ENCODE data around the gene LGR5.

Gene LGR5

DNA sequence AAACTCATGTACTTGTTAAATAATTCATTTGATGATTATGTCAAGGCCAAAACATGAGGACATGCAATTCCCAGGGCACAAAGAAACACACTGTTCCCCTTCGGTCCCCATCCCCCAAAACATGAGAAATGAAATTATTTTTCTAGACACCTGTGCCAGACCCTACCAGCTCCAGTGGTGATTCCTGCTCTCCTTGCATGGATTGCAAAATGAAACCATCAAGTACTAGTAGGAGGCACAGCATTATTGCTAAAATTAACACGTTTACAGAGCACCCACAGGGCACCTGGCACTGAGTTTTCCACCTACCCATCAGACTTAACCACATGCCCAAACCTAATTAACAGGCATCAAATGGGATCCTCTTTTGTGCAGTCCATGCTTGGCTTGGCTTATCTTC lies 147.4 kb downstream of the LGR5 start:
- in situ Hi-C loops (cut with MboI; ENCODE audit: low sequenced_read_pairs), result no loop called here

DNA sequence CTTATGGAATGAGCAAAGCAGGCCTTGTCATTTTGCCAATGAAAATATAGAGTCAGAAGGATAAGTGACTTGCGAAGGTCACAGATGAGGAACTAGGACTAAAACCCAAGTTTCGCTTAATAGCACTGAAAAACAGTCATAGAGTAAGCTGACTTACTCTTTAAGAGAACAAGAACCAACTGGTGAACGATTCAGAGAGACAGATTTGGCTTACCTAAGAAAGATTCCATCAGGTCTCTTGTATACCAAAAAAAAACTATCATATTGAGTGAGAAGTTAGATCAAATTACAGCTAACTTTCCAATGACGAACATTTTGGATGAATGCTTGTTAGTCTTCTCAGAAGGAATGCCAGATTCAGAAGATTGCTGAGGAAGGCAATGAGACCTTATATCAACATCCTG lies 149.9 kb downstream of the LGR5 start:
- in situ Hi-C loops (cut with MboI; ENCODE audit: low sequenced_read_pairs), result no loop called here

DNA sequence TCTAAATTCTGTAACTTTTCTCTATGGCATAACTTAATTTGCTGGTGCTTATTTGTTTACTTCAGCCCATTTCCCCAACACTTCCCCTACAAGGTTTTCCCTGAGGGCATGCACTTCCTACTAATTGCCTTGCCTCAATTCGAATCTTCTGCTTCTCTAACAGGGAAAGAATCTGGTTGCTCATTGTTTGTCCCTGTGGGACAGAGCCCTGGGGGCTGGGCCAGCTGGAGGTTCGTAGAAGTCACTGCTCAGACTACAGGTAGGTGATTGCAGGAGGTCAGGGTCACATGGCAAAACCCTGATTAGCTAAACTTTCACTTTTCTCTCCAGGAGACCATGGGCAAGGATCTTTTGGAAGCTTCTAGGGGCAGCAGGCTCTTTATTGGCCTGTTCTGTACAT lies 152.0 kb downstream of the LGR5 start:
- in situ Hi-C loops (cut with MboI; ENCODE audit: low sequenced_read_pairs), result no loop called here

DNA sequence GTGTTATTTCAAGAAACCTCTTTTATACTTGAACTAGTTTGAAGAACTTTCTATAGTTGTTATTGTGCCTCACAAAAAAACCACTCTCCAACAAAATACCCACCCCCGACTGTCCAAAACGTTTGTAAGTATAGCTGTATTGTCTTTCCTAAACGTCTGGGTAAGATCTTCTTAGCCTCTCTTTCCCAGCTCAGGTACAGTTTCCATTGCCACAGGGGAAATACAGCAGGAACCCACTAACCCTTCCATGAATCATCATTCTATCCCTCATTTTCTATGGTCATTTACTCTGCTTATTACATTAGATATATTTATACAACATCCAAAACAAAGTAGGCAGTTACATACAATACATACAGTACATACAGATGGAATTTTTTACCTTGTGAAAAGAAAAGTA lies 153.2 kb downstream of the LGR5 start:
- in situ Hi-C loops (cut with MboI; ENCODE audit: low sequenced_read_pairs), result no loop called here

DNA sequence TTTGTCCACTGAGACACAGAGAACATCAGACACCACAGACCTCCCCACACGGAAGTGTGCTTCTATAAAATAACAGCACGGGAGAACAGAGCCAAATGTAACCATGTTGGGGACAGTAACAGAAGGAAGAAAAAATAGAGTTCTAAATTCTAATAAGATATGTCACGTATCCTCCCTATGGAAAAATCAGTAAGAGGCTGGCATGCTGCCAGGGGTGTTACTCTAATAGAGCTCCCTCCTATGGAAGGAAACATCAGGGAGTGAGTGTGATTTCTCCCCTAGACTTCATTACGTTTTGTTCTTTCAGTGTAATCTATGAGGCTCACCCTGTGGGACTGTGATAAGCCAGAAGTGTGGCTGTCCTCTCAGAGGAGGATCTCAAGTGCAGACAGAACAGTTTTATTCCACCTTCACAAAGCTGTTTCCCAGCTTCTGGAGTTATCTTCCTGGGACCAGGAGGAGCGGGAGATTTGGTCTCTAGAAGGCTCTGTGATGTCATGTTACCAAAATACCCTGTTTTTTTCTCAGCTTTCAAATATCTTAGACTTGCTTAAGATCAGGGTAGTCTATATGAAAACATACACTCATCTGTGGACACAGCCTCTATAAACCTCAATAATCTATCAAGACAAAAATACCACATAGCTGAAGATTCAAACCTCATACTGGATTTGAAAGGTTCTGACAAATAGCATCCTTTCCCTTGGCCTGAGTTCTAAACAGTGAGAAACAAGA lies 154.8 kb downstream of the LGR5 start:
- in situ Hi-C loops (cut with MboI; ENCODE audit: low sequenced_read_pairs), result no loop called here

DNA sequence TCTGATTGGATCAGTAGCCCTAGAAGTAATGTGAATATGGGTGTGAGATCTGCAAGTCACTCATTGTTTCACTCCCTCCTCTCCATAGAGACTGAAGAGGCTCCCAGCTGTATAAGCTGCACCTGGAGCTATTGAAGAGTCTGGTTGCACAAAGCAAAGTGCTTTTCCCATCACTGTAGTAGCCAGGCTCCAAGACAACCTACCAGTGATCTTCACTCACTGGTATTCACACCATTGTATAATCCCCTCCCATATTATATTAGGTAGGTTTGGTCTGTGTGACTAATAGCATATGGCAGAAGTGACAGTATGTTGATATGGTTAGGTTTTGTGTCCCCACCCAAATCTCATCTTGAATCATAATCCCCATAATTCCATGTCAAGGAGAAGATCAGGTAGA lies 159.6 kb downstream of the LGR5 start:
- in situ Hi-C loops (cut with MboI; ENCODE audit: low sequenced_read_pairs), result no loop called here

DNA sequence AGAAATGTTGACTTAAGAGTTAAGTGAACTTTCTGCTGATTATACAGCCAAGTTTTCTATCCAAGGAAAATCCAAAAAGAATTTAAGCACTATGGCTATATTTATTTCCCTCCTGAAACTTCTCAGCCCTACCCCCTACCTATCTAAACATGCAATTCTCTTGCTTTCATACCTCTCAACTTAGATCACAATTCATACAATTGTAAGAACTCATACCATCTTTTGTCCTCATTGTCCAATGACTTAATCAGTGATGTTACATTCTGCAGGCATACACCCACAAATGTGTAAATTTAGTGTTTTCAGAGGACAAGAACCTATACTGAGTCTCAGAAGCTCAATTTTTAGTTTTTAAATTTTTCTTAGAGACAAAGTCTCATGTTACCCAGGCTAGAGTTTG lies 161.9 kb downstream of the LGR5 start:
- in situ Hi-C loops (cut with MboI; ENCODE audit: low sequenced_read_pairs), result no loop called here

DNA sequence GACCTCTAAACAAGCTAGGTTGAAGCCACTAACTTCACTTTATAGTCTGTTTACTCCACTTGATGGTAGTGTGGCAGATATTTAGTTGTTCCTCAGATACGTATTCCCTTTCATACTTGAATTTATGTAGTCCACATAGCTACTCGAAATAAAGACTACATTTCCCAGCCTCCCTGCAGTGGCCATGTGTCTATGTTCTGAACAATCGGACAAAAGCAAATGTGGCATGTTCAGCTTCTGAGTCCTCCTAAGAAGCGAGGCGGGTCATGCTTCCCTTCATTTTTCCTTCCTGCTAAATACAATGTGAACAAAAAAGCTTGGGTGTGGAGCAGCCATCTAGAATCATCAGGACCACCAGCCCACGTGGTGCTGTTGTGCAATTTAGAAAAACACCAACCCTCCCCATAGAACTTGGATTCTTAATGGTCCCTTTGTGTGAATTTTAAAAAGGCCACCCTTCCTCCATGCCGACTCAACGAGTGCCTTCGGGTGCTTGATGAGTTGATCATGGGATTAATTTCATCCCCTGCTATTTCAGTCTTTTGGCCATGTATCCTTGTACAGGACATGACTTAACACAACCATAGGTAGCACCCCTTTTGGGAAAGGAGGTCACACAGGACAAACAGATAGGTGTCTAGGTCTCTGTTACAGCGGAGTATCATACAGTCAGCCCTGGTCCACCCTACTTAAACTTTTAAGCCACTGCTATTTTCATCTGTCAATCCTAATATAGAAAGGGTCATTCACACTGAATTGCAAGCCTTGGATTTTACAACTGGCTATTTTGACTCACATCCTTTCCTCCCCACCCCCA lies 163.4 kb downstream of the LGR5 start:
- in situ Hi-C loops (cut with MboI; ENCODE audit: low sequenced_read_pairs), result no loop called here

DNA sequence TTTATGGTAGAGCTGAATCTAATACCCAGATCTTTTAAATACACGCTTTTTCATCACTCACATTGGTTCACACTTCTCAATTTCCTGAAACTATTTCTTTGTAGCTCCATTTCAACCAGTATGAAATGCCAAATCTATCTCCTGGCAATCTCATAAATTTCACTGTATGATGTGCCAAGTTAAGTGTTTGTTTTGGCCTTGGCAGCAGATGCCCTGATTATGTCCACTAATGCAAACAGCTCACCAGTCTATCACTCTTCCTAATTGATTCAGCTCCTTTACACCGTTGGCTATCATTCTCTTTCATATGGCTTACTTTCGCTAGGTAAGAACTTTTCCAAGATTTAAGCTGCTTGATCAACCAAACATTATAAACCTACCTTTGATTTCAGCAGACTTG lies 165.4 kb downstream of the LGR5 start:
- in situ Hi-C loops (cut with MboI; ENCODE audit: low sequenced_read_pairs), result no loop called here

DNA sequence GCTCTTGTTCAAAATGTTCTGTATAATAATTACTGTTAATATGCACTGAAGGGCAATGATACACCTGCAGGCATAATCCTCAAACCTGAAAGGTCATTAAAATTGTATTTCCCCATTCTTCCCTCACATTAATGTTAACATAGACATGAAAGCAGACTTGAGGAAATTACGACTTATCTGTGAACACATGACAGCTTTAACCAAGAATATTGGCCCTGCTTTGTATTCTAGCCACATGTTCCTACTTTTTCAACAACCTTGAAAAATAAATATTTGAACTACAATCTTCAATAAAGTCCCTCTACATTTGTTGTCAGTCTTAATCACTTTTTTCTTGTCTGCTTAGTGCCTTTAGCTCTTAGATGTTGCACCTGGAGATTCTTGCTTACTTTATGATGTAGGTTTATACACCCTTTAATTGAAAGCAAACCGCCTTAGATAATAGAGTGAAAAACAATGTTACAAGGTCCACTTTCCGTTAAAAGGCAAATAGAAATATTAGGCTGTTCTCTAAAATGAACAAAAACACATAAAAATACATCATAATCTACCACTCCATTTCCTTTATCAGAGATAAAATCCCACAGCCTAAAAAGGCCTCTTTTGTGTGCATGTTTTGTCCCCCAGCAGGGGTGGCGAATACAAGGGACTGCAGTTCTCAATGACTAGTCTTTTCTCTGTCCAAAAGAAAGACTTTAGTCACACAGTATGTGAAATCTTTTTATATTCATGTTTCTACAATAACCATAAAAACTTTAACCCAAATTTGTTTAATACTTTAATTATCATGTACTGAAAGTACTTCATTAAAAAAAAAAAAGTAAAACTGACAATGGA lies 168.1 kb downstream of the LGR5 start:
- in situ Hi-C loops (cut with MboI; ENCODE audit: low sequenced_read_pairs), result no loop called here

DNA sequence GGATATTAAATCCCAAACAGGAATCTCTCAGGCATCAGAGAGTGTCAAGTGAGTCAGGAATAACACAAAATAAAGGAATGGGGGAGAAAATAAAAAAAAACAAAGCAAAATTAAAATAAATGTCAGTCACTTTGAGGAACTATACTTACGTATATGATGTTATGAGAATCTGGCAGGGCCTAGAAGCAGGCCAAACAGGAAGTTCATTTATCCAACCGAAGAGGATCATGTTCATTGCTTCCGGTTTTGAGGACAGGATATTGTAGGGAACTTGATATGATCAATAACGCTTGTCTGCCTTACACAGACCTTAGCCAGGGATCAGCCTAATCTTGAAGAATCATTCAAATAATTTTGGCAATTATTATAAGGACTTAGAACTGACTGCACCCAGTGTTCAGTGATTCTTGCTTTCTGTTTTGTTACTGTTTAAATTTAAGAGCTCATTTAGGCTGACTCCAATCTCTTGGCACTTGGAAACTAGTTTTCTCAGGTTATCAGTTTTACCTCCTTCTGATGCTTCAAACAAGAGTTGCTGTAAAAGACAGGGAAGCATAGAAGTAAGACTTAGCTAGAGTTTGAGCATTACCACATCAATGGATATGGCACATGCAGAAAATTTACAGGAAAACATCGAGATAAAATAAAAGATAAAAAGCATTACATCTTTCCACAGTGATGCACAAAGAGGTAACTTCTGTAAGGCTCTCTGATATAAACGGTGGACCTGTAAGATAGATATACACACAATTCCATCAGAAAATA lies 170.6 kb downstream of the LGR5 start:
- in situ Hi-C loops (cut with MboI; ENCODE audit: low sequenced_read_pairs), result no loop called here

DNA sequence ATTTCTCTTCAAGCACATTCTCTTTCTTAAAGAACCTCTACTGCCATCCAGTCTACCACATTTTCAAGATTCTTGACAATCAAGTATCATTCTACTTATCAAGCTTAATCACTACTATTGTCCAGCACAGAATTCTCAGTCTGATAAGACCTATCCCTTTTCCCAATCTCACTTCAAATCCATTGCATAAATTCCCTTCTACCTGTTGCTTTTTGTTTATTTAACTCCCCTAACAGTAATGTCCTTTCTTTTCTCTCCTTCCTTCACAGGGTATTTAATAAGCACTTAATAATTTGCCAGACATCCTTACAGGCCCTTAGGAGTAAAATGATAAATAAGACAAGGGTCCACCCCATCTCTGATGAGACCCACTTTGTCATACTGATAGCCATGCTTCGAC lies 182.3 kb downstream of the LGR5 start:
- in situ Hi-C loops (cut with MboI; ENCODE audit: low sequenced_read_pairs), result no loop called here

DNA sequence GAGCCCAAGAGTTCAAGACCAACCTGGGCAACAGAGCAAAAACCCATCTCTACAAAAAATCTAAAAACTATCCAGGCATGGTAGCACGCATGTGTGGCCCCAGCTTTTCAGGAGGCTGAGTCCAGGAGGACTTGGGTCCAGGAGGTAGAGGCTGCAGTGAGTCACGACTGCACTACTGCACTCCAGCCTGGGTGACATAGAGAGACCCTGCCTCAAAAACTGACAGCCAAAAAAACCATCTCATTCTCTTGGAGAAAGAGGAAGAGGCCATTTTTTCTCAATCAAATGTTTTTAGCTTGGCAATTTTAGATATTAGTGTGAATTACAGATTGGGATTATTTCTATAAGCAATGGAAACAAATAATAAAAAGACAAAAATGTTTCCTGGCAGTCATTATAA lies 185.9 kb downstream of the LGR5 start:
- in situ Hi-C loops (cut with MboI; ENCODE audit: low sequenced_read_pairs), result no loop called here

DNA sequence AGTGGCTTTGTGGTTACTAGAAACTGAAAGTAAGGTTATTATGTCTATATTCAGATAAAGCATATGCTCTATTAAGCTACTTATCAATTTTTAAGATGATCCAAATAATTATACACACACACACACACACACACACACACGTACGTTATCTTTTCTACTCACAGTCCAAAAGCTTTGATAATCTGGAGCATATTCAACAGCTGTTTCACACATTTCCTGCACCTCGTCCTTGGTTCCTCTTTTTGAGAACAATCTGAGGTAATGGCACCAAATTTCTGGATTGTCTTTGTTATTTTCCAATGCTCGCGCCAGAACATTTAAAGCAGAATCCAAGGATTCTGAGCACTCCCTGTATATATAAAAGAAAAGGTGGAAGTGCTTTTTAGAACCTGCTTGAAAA lies 186.5 kb downstream of the LGR5 start:
- in situ Hi-C loops (cut with MboI; ENCODE audit: low sequenced_read_pairs), result no loop called here

DNA sequence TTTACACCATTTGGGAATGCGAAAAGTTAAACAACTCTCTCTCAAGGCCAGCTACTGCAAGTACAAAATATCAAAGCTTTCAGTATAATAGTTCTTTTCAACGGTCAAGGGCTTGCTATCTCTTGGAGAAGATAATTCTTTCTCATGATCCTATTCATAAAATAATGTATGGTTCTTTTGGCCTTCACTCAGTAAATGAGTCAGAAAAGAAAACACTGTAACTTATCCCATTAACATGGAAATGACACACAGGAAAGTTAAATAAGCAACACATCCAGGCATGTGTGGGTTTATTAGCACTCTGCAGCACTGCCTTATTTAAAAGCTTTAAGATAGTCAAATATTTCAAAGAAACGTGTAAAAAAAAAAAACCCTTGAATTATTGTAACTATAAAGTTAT lies 187.2 kb downstream of the LGR5 start:
- in situ Hi-C loops (cut with MboI; ENCODE audit: low sequenced_read_pairs), result no loop called here

DNA sequence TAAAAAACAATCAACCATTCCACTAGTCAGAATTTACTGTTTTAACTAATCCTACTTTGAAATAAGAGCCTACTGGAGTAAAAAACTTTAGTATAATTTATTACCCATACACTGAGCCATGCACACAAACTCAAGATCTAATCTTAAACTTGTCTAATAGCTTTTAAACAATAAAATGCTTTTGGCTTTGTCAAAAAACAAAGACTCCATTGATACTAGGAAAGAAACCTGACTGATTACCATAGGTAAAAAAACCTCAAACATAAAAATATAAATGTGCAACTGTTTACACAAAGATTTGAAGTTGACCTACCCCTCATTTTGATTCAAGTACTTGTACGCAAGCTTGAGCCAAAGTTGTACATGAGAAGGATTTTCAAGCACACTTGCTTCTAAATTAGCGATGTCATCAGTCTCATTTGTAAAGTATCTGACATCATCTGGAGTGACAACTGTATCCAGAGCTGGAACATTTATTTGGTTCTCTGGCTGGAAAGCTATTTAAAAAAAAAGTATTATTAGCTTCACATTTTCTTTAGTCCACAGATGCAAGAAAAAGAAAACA lies 187.9 kb downstream of the LGR5 start:
- in situ Hi-C loops (cut with MboI; ENCODE audit: low sequenced_read_pairs), result no loop called here
